H1 (cell line): ENCODE measurements around the gene DNAI2. TPM values are rescaled to one million over a fixed set of nuclear protein-coding genes. Genes with fewer than 3 reads are reported as not detected.
A peak's percentile ranks its signal among the peaks of the same experiment; 100 is the strongest.

ENCODE experiments used
- CTCF ChIA-PET: fragments of 300-600 bp; sonication (Branson Sonifier 250); formaldehyde crosslinking; loops from one replicate; lab custom pipeline; 2021; ENCODE audit not compliant: partially characterized antibody; lab: Charles Lee
- POLR2A ChIA-PET: fragments of 300-600 bp; sonication (Branson Sonifier 250); formaldehyde crosslinking; loops from one replicate; lab custom pipeline; 2021; ENCODE audit warnings: inconsistent platforms; ENCODE audit not compliant: partially characterized antibody; lab: Charles Lee
- DNase-seq, 2 experiments: peaks; one replicate each; pipeline versions ENCODE4 v3.0.0 to v3.0.0-alpha.2; 2010 to 2022; ENCODE audit warnings: low spot score in 2 of 2, low read depth in 1 of 2, mixed read lengths in 1 of 2
- FAIRE-seq: peaks from 2 replicates; lab custom pipeline; 2011; peaks lifted over from hg19 to GRCh38; lab: Jason Lieb, UNC
- H2AFZ ChIP-seq: 2 replicates; pipeline ENCODE4 v1.8.1; 2012; ENCODE audit warnings: low read length, inconsistent platforms
- H2AK5ac ChIP-seq: 2 replicates; pipeline ENCODE4 v1.6.1; 2013; ENCODE audit warnings: low read depth, low read length
- H2BK120ac ChIP-seq: replicated peaks from 2 replicates; pipeline ENCODE3; 2013; ENCODE audit warnings: low read depth, low read length, inconsistent platforms
- H2BK12ac ChIP-seq: 2 replicates; pipeline ENCODE4 v1.6.1; 2013; ENCODE audit warnings: low read depth, low read length
- H2BK15ac ChIP-seq: 2 replicates; pipeline ENCODE4 v1.6.1; 2013; ENCODE audit warnings: low read length
- H2BK20ac ChIP-seq: 2 replicates; pipeline ENCODE4 v1.6.1; 2013; ENCODE audit warnings: low read length
- H2BK5ac ChIP-seq: 2 replicates; pipeline ENCODE4 v1.6.1; 2013; ENCODE audit warnings: low read depth, low read length
- H3K14ac ChIP-seq: 2 replicates; pipeline ENCODE4 v1.6.1; 2013; ENCODE audit warnings: inconsistent platforms; ENCODE audit not compliant: insufficient read length
- H3K18ac ChIP-seq: 2 replicates; pipeline ENCODE4 v1.6.1; 2013; ENCODE audit warnings: low read length; ENCODE audit errors: extremely low read depth
- H3K23ac ChIP-seq: 2 replicates; pipeline ENCODE4 v1.6.1; 2013; ENCODE audit warnings: inconsistent platforms; ENCODE audit not compliant: insufficient read length
- H3K23me2 ChIP-seq: 2 replicates; pipeline ENCODE4 v1.6.1; 2013; ENCODE audit warnings: low read depth, low read length
- H3K27ac ChIP-seq: 2 replicates; pipeline ENCODE4 v1.6.1; 2011; ENCODE audit warnings: low read depth, low read length, inconsistent platforms
- H3K27me3 ChIP-seq, 4 experiments: replicated peaks in 1 of 4; 1 replicate in 1 of 4; 2 replicates in 3 of 4; pipeline versions ENCODE4 v1.6.1 to v1.8.1; 2011 to 2013; ENCODE audit warnings: low read length in 3 of 4, mild to moderate bottlenecking in 3 of 4, inconsistent platforms in 2 of 4, mixed read lengths in 2 of 4, moderate library complexity in 1 of 4; ENCODE audit not compliant: control insufficient read depth in 3 of 4, insufficient read depth in 3 of 4; ENCODE audit errors: extremely low read depth in 1 of 4
- H3K36me3 ChIP-seq, 4 experiments: 2 replicates each; pipeline versions ENCODE4 v1.6.1 to v1.8.1; 2011 to 2013; ENCODE audit warnings: mild to moderate bottlenecking in 4 of 4, low read length in 3 of 4, moderate library complexity in 2 of 4, control low read depth in 1 of 4, inconsistent platforms in 1 of 4; ENCODE audit not compliant: insufficient read depth in 4 of 4, control insufficient read depth in 2 of 4
- H3K4ac ChIP-seq: replicated peaks from 2 replicates; pipeline ENCODE3; 2013; ENCODE audit warnings: low read length, low read depth, mixed read lengths, inconsistent platforms; ENCODE audit not compliant: insufficient read length
- H3K4me1 ChIP-seq, 4 experiments: replicated peaks in 1 of 4; 1 replicate in 1 of 4; 2 replicates in 3 of 4; pipeline versions ENCODE4 v1.6.1 to v1.8.1; 2011 to 2013; ENCODE audit warnings: low read length in 3 of 4, inconsistent platforms in 2 of 4, mixed read lengths in 1 of 4; ENCODE audit not compliant: insufficient read depth in 4 of 4, control insufficient read depth in 3 of 4
- H3K4me2 ChIP-seq, 2 experiments: 2 replicates each; pipeline versions ENCODE4 v1.6.1 to v1.8.1; 2011 to 2013; ENCODE audit warnings: low read depth in 2 of 2, low read length in 2 of 2, control low read depth in 1 of 2, inconsistent platforms in 1 of 2, mild to moderate bottlenecking in 1 of 2; ENCODE audit not compliant: insufficient read depth in 1 of 2
- H3K4me3 ChIP-seq, 4 experiments: fragments of 200-600, 300-600 bp in 1 of 4; sonication (generic), shearing (Covaris generic), sonication (Bioruptor Twin) in 1 of 4; 2 replicates each; pipeline versions ENCODE4 v1.5.1 to v1.8.1; 2011 to 2016; ENCODE audit warnings: low read length in 4 of 4, low read depth in 3 of 4, control low read depth in 2 of 4, inconsistent platforms in 2 of 4, mild to moderate bottlenecking in 2 of 4, mixed read lengths in 1 of 4, moderate library complexity in 1 of 4; ENCODE audit not compliant: insufficient read depth in 2 of 4; ENCODE audit errors: extremely low read depth in 1 of 4
- H3K56ac ChIP-seq: replicated peaks from 2 replicates; pipeline ENCODE3; 2013; ENCODE audit warnings: low read depth, mild to moderate bottlenecking, mixed read lengths, low read length, inconsistent platforms; ENCODE audit not compliant: insufficient read length
- H3K79me1 ChIP-seq: 2 replicates; pipeline ENCODE4 v1.6.1; 2013; ENCODE audit warnings: low read depth, low read length, control low read depth
- H3K79me2 ChIP-seq, 2 experiments: 2 replicates each; pipeline versions ENCODE4 v1.6.1 to v1.8.1; 2012 to 2013; ENCODE audit warnings: low read length in 2 of 2, mild to moderate bottlenecking in 2 of 2, inconsistent platforms in 1 of 2; ENCODE audit not compliant: insufficient read depth in 2 of 2, control insufficient read depth in 1 of 2
- H3K9ac ChIP-seq, 4 experiments: replicated peaks in 1 of 4; 1 replicate in 1 of 4; 2 replicates in 3 of 4; pipeline versions ENCODE4 v1.6.1 to v1.8.1; 2011 to 2013; ENCODE audit warnings: low read depth in 3 of 4, low read length in 3 of 4, control low read depth in 2 of 4, mild to moderate bottlenecking in 2 of 4, moderate library complexity in 2 of 4, inconsistent platforms in 1 of 4; ENCODE audit errors: extremely low read depth in 1 of 4
- H3K9me3 ChIP-seq, 2 experiments: 2 replicates each; pipeline versions ENCODE4 v1.6.1 to v1.8.1; 2012 to 2013; ENCODE audit warnings: mild to moderate bottlenecking in 2 of 2, moderate library complexity in 2 of 2, control low read depth in 1 of 2, inconsistent platforms in 1 of 2, low read depth in 1 of 2, low read length in 1 of 2, mixed read lengths in 1 of 2; ENCODE audit not compliant: insufficient read depth in 2 of 2
- H4K20me1 ChIP-seq, 2 experiments: replicated peaks in 1 of 2; 2 replicates each; pipeline versions ENCODE3 to v1.8.1; 2011 to 2013; ENCODE audit warnings: inconsistent platforms in 2 of 2, low read length in 2 of 2, mild to moderate bottlenecking in 1 of 2; ENCODE audit not compliant: insufficient read depth in 2 of 2, control insufficient read depth in 1 of 2
- H4K5ac ChIP-seq: 2 replicates; pipeline ENCODE4 v1.6.1; 2013; ENCODE audit warnings: low read length, low read depth, mixed read lengths, inconsistent platforms; ENCODE audit not compliant: insufficient read length
- H4K8ac ChIP-seq: 2 replicates; pipeline ENCODE4 v1.8.0; 2013; ENCODE audit warnings: mild to moderate bottlenecking, moderate library complexity, low read length, inconsistent platforms; ENCODE audit not compliant: insufficient read depth; ENCODE audit errors: extremely low read depth
- H4K91ac ChIP-seq: replicated peaks from 2 replicates; pipeline ENCODE3; 2013; ENCODE audit warnings: low read length, mixed read lengths, inconsistent platforms; ENCODE audit not compliant: insufficient read length
- EP300 ChIP-seq, 2 experiments: IDR thresholded peaks; 1 replicate in 1 of 2; 2 replicates in 1 of 2; pipeline ENCODE4 v1.6.1; 2011 to 2012; ENCODE audit warnings: low read depth in 2 of 2, low read length in 2 of 2, mild to moderate bottlenecking in 2 of 2, borderline replicate concordance in 1 of 2, inconsistent platforms in 1 of 2, moderate library complexity in 1 of 2
- WGBS, 2 experiments: shearing (Covaris generic) in 1 of 2; methylation state at CpG; one replicate each; pipeline versions ENCODE4 v1.1.6 to v1.1.7; 2013 to 2015; ENCODE audit warnings: low lambda C conversion rate in 2 of 2, mixed read lengths in 2 of 2, inconsistent platforms in 1 of 2, low coverage in 1 of 2, missing lambda C conversion rate in 1 of 2; ENCODE audit not compliant: insufficient replicate concordance in 2 of 2, insufficient coverage in 1 of 2, insufficient read length in 1 of 2; ENCODE audit errors: extremely low coverage in 1 of 2, missing lambda C conversion rate in 1 of 2; 5-methylcytosine and 5-hydroxymethylcytosine counted together
- polyA plus RNA-seq, 7 experiments: library from polyadenylated mRNA; depleted of rRNA in 3 of 7; stranded (reverse) in 5 of 7; unstranded in 2 of 7; fragments of >200 nt in 5 of 7; fragments of 200-250 nt in 2 of 7; gene quantifications; 1 replicate in 5 of 7; 2 replicates in 1 of 7; 4 replicates in 1 of 7; pipeline versions ENCODE4 v1.2.1 to v1.2.3, GENCODE V29; 2011 to 2013; ENCODE audit warnings: missing spikeins in 2 of 7, mixed read lengths in 2 of 7
- total RNA-seq: library from RNA; stranded (reverse); fragmentation: NEBNext Ultra II Directional; extraction: Animal tissue kit (Norgen Biotek cat#: 25700); gene quantifications from 2 replicates; pipeline ENCODE4 v1.2.1, GENCODE V29; 2021

The DNAI2 gene
- total and polyA plus RNA-seq, 2 of the 8 experiments (the other 6 are each of a cell fraction or from before 2014, with no cell fraction given): 0.08 to 0.15 TPM

DNA sequence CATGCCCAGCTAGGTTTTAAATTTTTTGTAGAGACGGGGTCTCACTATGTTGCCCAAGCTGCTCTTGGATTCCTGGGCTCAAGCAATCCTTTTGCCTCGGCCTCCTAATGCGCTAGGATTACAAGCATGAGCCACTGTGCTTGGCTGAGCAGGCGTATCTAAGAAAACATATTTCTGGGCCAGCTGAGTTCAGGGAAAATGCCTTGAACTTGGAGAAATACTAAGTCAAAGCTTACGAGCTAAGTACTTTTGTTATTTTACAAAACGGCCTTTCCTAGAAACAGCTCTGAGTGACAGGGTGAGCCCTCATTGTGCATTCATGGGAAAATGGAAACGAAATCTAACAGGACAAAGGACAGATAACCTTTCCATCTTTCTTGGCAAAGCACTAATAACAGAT, 24.7 kb downstream of the DNAI2 start:
- Histone ChIP-seq H3K56ac (no peak overlapping the region), H4K91ac (no peak overlapping the region), H2BK120ac (no peak overlapping the region), H2BK20ac (no peak overlapping the region), H3K14ac (no peak overlapping the region), H3K79me2 (no peaks in the 10 kb centered on the region), H3K27ac (no peak overlapping the region), H3K27me3 (no peaks in the 10 kb centered on the region; a peak in 1 of 7 replicates), H3K4me3 (no peak overlapping the region), H2AFZ (peak overlapping the region; percentile 17; the same call in 1 of the 2 replicates), H3K23ac (no peak overlapping the region), H3K79me1 (no peaks in the 10 kb centered on the region), H4K5ac (no peak overlapping the region), H2BK15ac (no peak overlapping the region), H3K4me1 (no peaks in the 10 kb centered on the region), H3K23me2 (no peaks in the 10 kb centered on the region), H3K36me3 (no peaks in the 10 kb centered on the region), H2BK5ac (no peak overlapping the region), H3K4me2 (no peak overlapping the region), H3K18ac (no peak overlapping the region), H3K4ac (no peak overlapping the region), H3K9ac (no peak overlapping the region), H4K8ac (no peak overlapping the region), H4K20me1 (no peaks in the 10 kb centered on the region), H2AK5ac (no peak overlapping the region), H2BK12ac (no peak overlapping the region), H3K9me3 (no peaks in the 10 kb centered on the region)
- TF ChIP-seq EP300 (IDR thresholded peaks at IDR 0.05; ENCODE audit: borderline replicate concordance in 1 of 2, low read depth in 2 of 2, low read length in 2 of 2): no peak
- ChIA-PET CTCF (interaction anchor here (0.5 to 8.6 kb wide), 22 partner anchors 9 to 868 kb away, joined by 3 to 114 read pairs (median 4); partner anchors contain the start of genes BTBD17, CD300H, CD300LB and TTYH2), POLR2A (interaction anchor here (1.6 to 1.7 kb wide), 2 partner anchors 14 to 88 kb away, joined by 4 to 5 read pairs; no protein-coding TSS in a partner anchor)
- no peak for FAIRE-seq
- no peak for DNase-seq
- WGBS, 2 experiments: 86% methylated on average over 7 of the region's 7 CpGs; no CpG with 5 or more reads in 1 of the 2 experiments
